Endothelial cell of umbilical vein (primary cell): ENCODE measurements around the gene DIP2C.

Experiments
- EZH2 ChIP-seq: IDR thresholded peaks from 2 replicates; pipeline ENCODE4 v1.6.1; 2012; ENCODE audit warnings: borderline replicate concordance, low read depth, mild to moderate bottlenecking, moderate library complexity, low read length, inconsistent platforms; ENCODE audit not compliant: severe bottlenecking
- JUN ChIP-seq: IDR thresholded peaks from 2 replicates; pipeline ENCODE4 v1.6.1; 2011; ENCODE audit warnings: borderline replicate concordance, low read depth; ENCODE audit not compliant: insufficient read length, insufficient read depth
- MAX ChIP-seq: IDR thresholded peaks from 2 replicates; pipeline ENCODE4 v1.6.1; 2011; ENCODE audit not compliant: insufficient read depth, insufficient read length
- MYC ChIP-seq: IDR thresholded peaks from one replicate; pipeline ENCODE4 v1.6.1; 2011; ENCODE audit warnings: mild to moderate bottlenecking, low read depth, low read length
- POLR2A ChIP-seq: IDR thresholded peaks from 2 replicates; pipeline ENCODE4 v1.6.1; 2012; ENCODE audit warnings: low read depth, mild to moderate bottlenecking, control low read depth, low read length
- POLR2AphosphoS5 ChIP-seq: IDR thresholded peaks from 2 replicates; pipeline ENCODE4 v1.6.1; 2012; ENCODE audit warnings: low read depth, mild to moderate bottlenecking, control low read depth, low read length, moderate library complexity; ENCODE audit not compliant: insufficient read depth
- TF ChIP-seq, protein P1 (sequence below), 2 donors: IDR thresholded peaks; 1 replicate in 1 of 2; 2 replicates in 1 of 2; pipeline ENCODE4 v1.5.1; 2011; ENCODE audit warnings: low read length in 2 of 2, mild to moderate bottlenecking in 2 of 2, moderate library complexity in 2 of 2, control low read depth in 1 of 2, inconsistent platforms in 1 of 2, low read depth in 1 of 2; ENCODE audit not compliant: insufficient read depth in 1 of 2; ENCODE audit errors: extremely low read depth in 1 of 2

GRCh38 chr10:356452-356851 is 333.0 kb downstream of the DIP2C start:
- TF ChIP-seq EZH2: no peak
- TF ChIP-seq POLR2A: no peak
- TF ChIP-seq POLR2AphosphoS5: no peak
- TF ChIP-seq, protein P1, sequence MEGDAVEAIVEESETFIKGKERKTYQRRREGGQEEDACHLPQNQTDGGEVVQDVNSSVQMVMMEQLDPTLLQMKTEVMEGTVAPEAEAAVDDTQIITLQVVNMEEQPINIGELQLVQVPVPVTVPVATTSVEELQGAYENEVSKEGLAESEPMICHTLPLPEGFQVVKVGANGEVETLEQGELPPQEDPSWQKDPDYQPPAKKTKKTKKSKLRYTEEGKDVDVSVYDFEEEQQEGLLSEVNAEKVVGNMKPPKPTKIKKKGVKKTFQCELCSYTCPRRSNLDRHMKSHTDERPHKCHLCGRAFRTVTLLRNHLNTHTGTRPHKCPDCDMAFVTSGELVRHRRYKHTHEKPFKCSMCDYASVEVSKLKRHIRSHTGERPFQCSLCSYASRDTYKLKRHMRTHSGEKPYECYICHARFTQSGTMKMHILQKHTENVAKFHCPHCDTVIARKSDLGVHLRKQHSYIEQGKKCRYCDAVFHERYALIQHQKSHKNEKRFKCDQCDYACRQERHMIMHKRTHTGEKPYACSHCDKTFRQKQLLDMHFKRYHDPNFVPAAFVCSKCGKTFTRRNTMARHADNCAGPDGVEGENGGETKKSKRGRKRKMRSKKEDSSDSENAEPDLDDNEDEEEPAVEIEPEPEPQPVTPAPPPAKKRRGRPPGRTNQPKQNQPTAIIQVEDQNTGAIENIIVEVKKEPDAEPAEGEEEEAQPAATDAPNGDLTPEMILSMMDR (IDR thresholded peaks at IDR 0.05; ENCODE audit: extremely low read depth in 1 of 2, insufficient read depth in 1 of 2, low read depth in 1 of 2, low read length in 2 of 2): no peak
- TF ChIP-seq MAX: no peak
- no peak for TF ChIP-seq JUN
- TF ChIP-seq MYC: no peak
